GM12872 (cell line): ENCODE data around the gene SEPTIN8.
A peak's percentile ranks its signal among the peaks of the same experiment; 100 is the strongest.

ENCODE experiments used
- CTCF ChIP-seq: IDR thresholded peaks from 3 replicates; pipeline ENCODE4 v1.5.1; 2011; ENCODE audit warnings: low read depth, mild to moderate bottlenecking, low read length, moderate library complexity; ENCODE audit not compliant: insufficient read depth

The SEPTIN8 gene

GRCh38 chr5:132714456-132715307 lies 62.4 kb downstream of the SEPTIN8 start:
- peak; percentile 15; the same call in 1 of the 3 replicates for TF ChIP-seq CTCF

GRCh38 chr5:132708645-132709044 lies 68.4 kb downstream of the SEPTIN8 start:
- no peak for TF ChIP-seq CTCF

- TF ChIP-seq CTCF, result no peak
Observed at GRCh38 chr5:132704875-132705274, 72.2 kb downstream of the SEPTIN8 start.
